Measurements from ENCODE around the gene ZNF275.
"Not testable (repeated sequence)": the region's sequence is repeated elsewhere in the genome, so short reads cannot be mapped to it uniquely, and the experiment has no call there.

The ZNF275 gene

DNA sequence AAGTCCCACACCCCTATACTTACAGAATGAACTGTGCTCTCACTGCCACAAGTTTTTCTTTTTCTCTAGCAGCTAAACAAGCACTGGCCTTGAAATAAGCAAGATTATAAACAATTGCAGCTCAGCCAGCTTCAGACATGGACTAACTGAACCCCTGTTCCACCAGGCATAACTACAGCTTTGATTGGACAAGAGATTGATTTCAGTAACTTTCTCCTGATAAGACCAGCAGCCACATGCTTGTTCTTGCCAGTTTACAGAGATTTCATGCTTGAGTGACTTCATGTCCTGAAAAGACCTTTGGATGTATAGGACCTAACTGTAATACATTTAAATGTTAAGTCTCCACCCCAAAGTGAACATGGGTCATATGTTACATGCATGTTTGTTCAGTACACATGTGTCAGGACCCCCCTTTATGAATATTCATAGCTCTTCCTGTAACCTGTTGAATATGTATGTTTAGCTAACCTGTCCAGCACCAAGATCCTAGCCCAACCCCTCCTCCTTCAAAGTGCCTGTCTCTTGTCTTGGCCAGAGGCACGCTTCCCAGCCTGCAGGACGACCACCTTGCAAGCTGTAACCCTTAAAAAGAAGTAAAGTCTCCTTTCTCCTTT, 27.9 kb downstream of the ZNF275 start:
- DNase-seq (ENCODE audit: low spot score), result no peak

DNA sequence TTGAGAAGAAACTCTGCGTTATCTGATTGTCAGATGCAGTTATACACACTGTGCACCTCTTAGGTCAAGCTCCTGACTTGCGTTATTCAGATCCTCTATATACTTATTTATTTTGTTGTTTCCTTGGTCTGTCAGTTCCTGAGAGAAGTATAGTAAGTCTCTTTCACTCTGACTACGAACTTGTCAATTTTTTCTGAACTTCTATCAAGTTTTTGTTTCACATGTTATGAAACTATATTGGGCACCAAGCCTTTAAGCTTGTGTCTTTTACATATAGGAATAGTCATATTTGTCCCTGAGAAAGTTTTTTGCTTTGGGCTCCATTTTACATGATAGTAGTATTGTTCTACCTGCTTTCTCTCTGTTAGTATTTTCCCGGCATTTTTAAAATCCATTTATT, 31.7 kb downstream of the ZNF275 start:
- no peak for DNase-seq (ENCODE audit: low spot score)

DNA sequence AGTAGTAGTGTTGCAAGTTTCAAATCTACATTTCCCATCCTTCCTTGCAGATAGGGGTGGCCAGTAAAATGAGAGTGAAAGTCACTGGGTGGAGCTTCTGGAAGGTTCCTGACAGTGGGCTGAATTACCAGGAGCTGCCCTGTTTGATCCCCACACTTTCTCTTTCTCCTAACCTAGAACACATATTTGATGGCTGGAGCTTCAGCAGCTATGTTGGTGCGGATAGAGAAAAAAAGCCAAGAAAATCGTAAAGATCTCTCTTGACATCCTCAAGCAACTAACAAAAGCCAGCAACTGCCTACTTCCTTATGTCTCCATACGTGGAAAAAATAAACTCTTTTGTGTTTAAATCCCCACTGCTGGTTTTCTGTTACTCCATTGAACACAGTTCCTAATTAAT, 32.2 kb downstream of the ZNF275 start:
- no peak for DNase-seq (ENCODE audit: low spot score)

DNA sequence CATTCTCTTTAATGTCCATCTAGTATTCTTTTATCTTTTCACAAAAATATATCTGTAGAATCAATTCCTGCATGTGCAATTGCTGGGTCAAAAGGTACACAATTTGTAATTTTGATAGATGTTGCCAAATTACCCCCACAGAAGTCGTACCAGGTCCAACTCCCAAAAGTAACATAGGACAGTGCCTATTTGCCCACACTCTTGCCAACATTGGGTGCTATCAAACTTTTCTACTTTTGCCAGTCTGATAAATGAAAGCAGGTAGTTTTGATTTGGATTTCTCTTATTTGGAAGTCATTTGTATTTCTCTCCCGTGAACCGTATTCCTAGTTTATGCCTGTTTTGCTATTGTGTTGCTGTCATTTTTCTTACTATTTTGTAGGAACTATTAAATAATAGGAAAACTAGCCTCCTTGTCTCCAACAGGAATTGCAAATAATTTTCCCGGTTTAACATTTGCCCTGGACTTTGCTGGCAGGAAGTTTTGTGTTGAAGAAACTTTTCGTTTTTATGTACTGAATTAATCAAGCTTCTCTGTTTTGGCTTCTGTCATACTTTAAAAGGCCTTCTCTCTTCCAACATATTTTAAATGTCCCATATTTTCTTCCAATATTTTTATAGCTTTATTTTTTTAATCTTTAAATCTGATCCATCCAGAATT, 33.1 kb downstream of the ZNF275 start:
- DNase-seq (ENCODE audit: low spot score), result no peak

DNA sequence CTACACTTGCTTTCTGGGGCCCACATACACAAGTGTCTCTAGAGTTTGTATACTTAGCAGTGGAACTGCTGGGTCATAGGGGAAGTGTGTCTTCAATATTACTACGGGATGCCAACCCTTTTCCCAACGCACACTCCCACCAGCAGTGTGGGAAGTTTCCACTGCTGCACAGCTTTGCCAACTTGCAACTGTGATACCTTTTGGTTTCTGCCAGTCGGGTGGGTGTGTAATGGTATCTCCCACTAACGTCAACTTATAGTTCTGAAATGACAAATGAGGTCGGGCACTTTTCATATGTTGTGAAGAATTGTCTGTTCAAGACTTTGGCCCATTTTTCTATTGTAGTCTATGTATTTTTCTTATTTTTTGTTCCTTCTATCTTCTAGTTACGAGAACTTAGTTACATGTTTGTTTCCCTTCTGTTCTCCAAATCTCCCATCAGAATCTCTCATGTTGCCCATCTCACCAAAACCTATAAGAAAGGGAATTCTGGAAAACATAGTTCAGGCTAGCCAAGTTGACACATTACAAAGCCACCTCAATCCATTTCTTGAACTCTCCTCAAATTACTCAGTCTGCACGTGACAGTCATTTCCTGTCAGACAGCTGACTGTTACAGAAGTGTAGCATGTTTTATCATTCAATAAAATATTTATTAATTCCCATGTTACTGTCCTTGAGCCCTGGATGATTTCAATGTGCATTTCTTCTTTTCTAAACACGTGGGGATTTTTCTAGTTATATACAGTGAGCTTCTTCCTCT, 36.5 kb downstream of the ZNF275 start:
- no peak for DNase-seq (ENCODE audit: low spot score)

DNA sequence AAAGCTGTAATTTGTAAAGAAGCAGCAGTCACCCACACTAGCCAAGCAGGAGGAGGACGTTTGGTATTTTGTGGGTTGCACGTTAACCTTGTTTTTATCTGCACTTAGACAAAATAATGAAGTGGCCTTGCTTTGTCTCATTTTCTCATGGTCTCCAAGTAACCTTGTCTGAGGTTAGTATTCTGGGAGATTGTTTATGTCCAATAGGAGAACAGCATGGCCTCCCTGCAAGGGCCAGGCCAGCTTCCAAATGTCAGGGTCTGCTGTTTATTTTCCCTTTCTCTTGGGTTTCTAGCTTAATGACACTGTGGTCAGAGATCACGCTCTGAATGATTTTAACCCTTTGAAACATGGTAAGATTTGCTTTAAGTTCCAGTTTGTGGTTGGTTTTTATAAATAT, 37.3 kb downstream of the ZNF275 start:
- no peak for DNase-seq (ENCODE audit: low spot score)

DNA sequence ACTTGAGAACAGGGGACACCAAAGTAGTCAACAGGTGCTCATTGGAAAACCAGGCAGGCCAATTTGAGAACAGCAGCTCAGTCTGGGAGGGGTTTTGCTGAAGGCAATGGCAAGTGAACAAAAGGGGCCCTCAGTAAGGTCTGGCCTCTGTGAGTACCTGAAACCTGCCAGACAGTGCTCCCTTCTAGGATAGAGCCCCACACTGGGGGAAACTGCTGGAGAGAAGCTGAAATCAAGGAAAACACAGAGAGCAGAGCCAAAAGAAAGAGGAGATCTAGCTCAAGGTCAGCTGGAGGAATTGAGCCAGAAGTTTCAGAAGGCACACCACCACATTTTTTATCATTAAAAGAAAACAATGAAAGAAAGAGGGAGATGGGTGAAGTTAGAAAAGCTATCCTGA, 39.0 kb downstream of the ZNF275 start:
- no peak for DNase-seq (ENCODE audit: low spot score)

DNA sequence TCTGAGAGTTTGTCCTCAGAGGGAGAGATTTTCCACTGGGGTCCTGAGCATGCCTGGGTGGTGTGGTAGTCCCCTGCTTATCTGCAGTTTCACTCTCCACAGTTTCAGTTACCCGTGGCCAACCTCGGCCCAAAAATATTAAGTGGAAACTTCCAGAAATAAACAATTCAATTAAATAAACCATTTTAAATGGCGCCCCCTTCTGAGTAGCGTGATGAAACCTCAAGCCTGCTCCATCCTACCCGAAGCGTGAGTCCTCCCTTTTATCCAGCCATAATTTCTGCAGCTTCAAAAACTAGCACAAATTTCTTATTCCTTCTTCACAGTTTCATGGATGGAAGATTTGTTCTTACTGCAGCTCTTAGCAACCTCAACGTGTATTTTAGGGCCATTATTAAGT, 40.5 kb downstream of the ZNF275 start:
- no peak for DNase-seq (ENCODE audit: low spot score)

DNA sequence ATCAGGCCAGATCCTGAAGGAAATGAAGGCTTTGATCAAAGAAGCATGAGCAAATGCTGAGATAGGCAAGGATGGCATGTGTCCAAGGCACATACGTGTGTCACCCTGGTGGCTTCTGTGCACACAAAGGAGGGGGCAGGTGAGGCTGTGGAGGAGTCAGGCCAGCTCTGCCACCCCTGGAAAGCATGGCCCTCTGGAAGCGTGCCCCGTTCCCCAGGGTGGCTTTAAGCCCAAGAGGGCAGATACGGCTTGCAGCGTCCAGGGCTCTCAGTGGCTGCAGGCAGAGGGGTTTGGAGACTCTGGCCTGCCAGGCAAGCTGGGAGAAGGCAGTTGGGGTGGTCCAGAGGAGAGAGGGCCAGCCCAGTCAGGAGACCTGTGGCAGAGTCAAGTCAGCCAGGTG, 41.6 kb downstream of the ZNF275 start:
- no peak for DNase-seq (ENCODE audit: low spot score)

DNA sequence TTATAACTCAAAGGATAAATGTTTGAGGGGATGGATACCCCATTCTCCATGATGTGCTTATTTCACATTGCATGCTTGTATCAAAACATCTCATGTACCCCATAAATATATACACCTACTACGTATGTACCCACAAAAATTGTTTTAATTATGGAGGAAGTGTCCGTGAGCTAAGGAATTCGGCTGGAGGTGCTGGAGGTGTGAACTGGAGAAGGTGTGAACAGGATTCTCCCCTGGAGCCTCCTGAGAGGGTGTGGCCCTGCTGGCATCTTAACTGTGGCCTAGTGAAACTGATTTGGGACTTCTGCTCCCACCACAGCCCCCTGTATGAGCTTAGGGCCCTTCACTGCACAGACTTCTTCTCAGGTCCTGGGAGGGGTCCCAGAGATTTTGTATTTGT, 43.8 kb downstream of the ZNF275 start:
- DNase-seq (ENCODE audit: low spot score), result no peak

DNA sequence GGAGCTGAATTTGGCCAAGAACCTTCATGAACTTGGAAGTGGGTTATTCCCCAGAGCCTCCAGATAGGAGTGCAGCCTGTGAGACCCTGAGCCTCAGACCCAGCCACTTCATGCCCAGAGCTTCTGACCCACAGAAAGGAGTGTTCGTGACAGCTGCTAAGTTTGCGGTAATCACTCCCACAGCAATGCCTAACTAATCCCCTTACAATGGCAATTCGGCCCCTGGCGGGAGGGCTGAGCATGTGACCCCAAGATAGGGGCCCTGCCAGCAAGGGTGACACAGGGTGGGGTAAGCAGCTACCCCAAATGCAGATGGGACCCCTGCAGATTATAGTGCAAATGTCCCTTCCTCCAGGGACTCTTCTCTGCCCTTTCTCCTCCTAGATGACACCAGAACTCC, 44.7 kb downstream of the ZNF275 start:
- no peak for DNase-seq (ENCODE audit: low spot score)

DNA sequence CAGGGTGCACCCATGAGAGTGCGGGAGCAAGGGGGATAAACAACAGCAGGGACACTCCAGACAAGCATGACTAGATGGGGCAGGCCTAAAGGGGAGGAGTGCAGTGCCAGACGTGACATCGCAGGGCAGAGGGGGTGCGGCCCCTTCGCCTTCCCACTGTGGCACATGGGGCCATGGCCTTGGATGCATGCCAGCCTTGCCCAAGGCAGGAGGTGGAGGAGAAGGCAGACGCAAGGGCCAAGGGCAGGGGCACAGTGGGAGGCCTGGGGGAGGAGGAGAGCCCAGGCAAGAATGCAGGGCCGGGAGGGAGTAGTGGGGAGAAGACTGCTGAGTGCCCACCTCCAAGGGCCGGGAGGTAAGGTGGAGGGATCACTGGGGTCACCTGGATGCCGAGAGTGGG, 45.6 kb downstream of the ZNF275 start:
- no peak for DNase-seq (ENCODE audit: low spot score)

DNA sequence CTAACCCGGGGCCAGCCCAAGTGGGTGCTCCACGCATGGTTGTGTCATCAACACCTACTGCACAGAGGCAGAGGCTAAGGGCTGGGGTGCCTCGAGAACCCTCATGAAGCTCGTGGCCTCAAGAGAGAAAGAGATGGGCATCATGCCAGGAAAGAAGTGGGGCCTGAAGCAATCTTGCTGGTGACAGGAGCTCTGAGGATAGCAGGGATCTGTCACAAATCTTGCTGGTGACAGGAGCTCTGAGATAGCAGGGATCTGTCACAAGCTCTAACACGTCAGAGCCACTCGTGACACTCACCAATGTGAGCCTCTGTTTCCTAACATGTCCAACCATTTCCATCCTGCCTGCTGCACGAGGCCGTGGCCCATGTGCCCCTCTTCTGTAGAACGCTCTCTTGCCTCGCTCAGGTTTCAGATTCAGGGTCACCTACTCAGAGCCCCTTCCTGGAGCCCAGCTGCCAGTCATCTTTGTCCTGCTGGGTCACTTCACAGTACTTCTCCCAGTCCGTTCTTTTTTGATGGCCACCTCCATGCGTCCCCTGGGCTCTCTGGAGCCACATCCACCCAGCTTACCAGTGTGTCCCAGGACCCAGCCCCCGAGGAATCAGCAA, 46.1 kb downstream of the ZNF275 start:
- DNase-seq (ENCODE audit: low spot score), result no peak

DNA sequence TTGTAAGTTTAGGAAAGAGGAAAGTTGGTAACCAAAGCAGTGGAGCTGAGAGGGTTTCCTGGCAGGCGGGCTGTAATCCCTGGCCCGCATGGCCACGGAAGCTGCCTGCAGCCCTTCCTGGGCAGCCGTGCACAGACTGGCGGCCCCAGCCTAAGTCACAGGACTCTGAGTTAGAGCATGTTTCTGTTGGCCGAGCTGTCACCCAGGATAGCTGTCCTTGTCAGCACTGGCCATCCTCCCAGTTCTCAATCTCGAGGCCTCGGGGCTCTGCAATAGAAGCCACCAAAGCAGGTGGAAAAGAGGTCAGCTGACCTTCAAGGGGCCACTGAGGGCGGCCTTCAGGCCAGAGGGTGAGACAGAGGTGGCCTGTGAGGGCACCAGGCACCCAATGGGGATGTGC, 46.7 kb downstream of the ZNF275 start:
- no peak for DNase-seq (ENCODE audit: low spot score)

DNA sequence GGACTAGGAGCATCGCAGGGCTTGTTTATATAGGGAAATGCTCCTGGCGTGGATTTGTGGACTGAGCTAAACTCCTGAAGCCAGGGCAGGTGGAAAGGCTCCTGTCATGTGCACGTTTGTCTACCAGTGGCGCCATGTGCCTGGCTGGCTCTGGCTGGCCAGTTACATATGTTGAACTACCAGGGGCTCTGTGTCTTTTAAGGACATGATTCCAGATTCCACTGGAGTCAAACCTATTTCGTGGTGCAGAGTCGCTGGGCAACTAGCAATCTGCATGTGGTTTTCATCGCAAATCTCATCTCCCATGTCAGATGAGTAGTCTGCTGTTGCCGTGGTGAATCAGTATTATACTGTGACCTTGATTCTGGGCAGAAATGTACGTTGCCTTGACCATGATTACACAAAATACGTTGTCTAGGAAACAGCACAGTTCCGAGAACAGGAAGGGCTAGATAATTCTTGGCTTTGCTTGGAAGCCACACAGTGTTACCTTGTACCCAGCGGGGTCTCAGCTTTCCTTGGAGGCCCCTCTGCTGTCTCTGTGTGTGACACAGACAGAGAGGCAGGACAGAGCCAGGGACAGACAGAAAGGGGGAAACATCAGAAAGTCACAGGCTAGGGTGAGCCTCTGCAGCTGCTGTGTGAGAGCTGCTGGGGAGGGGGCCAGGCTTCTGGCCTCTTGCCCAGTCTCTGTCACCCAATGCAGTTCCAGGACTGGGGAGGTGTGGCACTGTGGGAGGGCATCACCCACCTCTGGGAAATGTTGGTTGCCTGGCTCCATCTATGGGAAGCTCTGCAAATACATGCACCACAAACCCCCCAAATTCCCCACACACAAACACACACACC, 48.0 kb downstream of the ZNF275 start:
- DNase-seq (ENCODE audit: low spot score), result peak; percentile 75

DNA sequence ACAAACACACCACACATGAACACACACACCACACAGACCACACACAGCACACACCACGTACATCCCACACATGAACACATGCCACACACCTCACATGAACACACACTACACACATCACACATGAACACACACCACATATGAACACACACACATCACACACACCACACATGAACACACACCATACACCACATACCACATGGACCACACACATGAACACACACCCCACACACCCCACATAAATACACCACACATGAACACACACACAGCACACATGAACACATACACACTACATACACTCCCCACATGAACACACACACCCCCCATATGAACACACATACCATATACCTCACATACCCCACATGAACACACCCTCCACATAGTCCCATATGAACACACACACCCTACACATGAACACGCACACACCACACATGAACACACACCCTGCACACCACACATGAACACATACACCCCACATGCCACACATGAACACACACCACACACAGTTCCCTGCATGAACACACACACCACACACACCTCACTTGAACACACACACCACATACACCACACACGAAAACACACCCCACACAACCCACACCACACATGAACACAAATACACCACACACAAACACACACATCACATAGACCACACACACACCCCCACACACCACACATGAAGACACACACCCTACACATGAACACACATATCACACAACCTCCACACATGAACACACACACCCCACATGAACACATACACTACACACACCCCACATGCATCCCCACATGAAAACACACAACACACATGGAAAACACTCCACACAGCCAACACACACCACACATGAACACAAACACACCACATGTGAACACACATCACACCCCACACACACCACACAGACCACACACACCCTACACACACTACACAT, 48.9 kb downstream of the ZNF275 start:
- DNase-seq (ENCODE audit: low spot score), result no peak

DNA sequence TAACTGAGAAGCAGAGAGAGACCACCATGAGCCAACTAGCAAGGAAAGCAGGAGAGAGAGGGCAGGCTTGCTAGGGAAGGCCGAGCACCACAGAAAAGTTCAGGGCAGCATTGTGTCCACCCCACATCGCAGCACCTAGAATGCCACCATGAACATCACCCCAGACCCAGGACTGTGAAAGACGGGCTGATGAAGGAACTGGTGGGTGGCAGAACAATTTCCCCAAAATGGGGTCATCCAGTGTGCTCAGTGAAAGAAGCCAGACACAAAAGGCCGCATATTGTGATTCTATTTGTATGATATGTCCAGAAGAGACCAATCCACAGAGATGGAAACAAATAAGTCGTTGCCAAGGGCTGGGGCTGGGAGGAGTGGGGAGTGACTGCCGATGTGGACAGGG, 50.4 kb downstream of the ZNF275 start:
- no peak for DNase-seq (ENCODE audit: low spot score)

DNA sequence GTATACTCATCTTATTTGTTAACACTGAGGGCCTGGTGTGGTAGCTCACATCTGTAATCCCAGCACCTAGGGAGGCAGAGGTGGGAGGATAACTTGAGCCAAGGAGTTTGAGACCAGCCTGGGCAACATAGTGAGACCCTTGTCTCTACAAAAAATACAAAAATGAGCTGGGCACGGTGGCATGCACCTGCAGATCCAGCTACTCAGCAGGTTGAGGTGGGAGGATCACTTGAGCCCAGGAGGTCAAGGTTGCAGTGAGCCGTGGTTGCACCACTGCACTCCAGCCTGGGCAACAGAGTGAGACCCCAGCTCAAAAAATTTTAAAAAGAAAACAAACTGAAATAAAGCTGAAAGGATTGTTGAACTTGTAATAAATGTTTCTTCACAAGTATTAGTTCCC, 51.0 kb downstream of the ZNF275 start:
- DNase-seq (ENCODE audit: low spot score), result not testable (repeated sequence)

DNA sequence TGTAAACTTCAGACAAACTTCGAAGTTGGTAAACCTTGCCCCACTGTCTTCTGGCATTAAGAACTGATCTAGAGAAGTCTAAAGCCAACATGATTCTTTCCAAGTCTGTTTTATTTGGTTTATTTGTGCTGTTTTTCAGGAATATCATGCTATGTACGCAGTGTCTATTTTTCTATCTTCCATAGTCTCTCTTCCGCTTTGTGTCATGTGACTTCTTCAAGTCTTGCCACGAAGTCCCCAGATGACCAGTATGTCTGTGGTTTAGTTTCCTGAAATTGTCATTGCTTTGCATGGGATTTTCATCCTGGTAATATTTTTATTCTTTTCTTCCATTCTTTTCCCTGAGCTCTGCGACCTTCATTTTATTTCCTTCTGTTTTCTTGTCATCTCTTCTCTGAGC, 52.1 kb downstream of the ZNF275 start:
- no peak for DNase-seq (ENCODE audit: low spot score)

DNA sequence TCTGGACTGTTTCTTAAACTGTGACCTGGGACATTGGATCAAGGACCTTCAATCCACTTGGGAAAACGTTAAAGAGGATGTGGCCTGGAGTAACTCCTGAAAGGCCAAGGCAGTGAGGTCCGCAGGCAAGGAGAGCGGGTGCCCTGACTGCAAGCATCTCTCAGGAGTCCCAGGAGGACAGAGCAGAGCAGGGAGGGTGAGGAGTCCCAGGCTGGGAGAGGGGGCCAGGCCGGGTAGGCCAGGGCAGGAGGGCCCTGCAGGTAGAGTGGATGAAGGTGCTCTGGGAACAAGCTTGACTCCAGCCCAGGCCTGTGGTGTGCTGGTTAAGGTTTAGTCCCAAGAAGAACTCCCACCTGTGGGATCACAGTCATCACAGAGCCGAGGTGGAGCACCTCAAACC, 53.4 kb downstream of the ZNF275 start:
- DNase-seq (ENCODE audit: low spot score), result no peak

Data from hepatic stellate cell (primary cell).